HG02588 (cell line): ENCODE measurements around the gene DGLUCY.
"Not testable (repeated sequence)": the region's sequence is repeated elsewhere in the genome, so short reads cannot be mapped to it uniquely, and the experiment has no call there.

Experiments
- ATAC-seq: cut with Tn5 transposase; IDR thresholded peaks from one replicate; pipeline ENCODE4 v1.9.1; 2021; ENCODE audit warnings: mild to moderate bottlenecking, moderate library complexity; ENCODE audit not compliant: unreplicated experiment

Gene DGLUCY

GRCh38 chr14:91255026-91255695, 141.3 kb downstream of the DGLUCY start:
- ATAC-seq: no peak

- ATAC-seq: no peak
These were observed 142.8 kb downstream of the DGLUCY start for GRCh38 chr14:91256661-91257060.

- no peak for ATAC-seq
These were observed 143.6 kb downstream of the DGLUCY start for GRCh38 chr14:91257328-91258010.

GRCh38 chr14:91258011-91258618, 144.2 kb downstream of the DGLUCY start:
- ATAC-seq: no peak

- no peak for ATAC-seq
These were observed 145.0 kb downstream of the DGLUCY start for GRCh38 chr14:91258876-91259275.

- no peak for ATAC-seq
These were observed 147.2 kb downstream of the DGLUCY start for GRCh38 chr14:91261115-91261514.

GRCh38 chr14:91261986-91262549, 148.2 kb downstream of the DGLUCY start:
- ATAC-seq: no peak

- ATAC-seq: no peak
These were observed 149.5 kb downstream of the DGLUCY start for GRCh38 chr14:91263329-91263728.

- ATAC-seq: no peak
These were observed 150.6 kb downstream of the DGLUCY start for GRCh38 chr14:91264151-91265150.

GRCh38 chr14:91265404-91265803, 151.5 kb downstream of the DGLUCY start:
- no peak for ATAC-seq

- ATAC-seq: not testable (repeated sequence)
These were observed 152.4 kb downstream of the DGLUCY start for GRCh38 chr14:91266276-91266675.

GRCh38 chr14:91267965-91268437, 154.1 kb downstream of the DGLUCY start:
- ATAC-seq: no peak

- no peak for ATAC-seq
These were observed 155.5 kb downstream of the DGLUCY start for GRCh38 chr14:91269076-91269991.

GRCh38 chr14:91270188-91270587, 156.3 kb downstream of the DGLUCY start:
- no peak for ATAC-seq

GRCh38 chr14:91270619-91271018, 156.7 kb downstream of the DGLUCY start:
- no peak for ATAC-seq

- ATAC-seq: no peak
These were observed 157.8 kb downstream of the DGLUCY start for GRCh38 chr14:91271639-91272038.

- ATAC-seq: no peak
These were observed 158.7 kb downstream of the DGLUCY start for GRCh38 chr14:91272341-91273272.

- no peak for ATAC-seq
These were observed 159.5 kb downstream of the DGLUCY start for GRCh38 chr14:91273273-91273884.
